Measurements from ENCODE around the gene CWC27.

Gene CWC27

DNA sequence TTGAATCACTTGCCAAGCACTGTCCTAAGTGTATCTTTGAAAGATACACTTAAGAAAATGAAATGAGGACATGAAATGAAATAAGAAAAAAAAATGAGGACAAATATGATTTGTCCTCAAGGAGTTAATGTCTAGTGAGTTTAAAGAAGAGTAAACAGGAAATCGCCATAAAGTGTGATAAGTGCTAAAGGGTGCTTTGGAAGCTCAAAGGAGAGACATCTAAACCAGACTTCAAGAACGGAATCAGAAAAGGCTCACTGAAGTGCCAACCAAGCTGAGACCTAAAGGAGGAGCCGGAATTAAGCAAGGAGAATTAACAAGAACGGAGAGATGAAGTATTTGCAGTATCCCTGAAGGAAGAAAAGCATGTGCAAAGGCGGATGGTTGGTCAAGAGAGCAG lies 200.8 kb downstream of the CWC27 start:
- H3K27me3 ChIP-seq (replicated peaks; ENCODE audit: control insufficient read depth, insufficient read depth, low read length): no peaks in the 10 kb centered on the region
- H3K4me3 ChIP-seq (replicated peaks; ENCODE audit: low read depth, low read length): no peak overlapping the region
- no peak for DNase-seq (ENCODE audit: extremely low read depth, insufficient read length)
- TF ChIP-seq CTCF (IDR thresholded peaks at IDR 0.05; ENCODE audit: insufficient read depth, low read length, poor library complexity, severe bottlenecking): no peak
- peaks cover 1% of the 10 kb centered on the region; the same call in 1 of the 2 replicates for H3K36me3 ChIP-seq (ENCODE audit: control insufficient read depth, insufficient read depth, low read length)

- Histone ChIP-seq H3K4me3 (replicated peaks; ENCODE audit: low read depth, low read length) (no peak overlapping the region), H3K27me3 (replicated peaks; ENCODE audit: control insufficient read depth, insufficient read depth, low read length) (no peaks in the 10 kb centered on the region), H3K36me3 (ENCODE audit: control insufficient read depth, insufficient read depth, low read length) (peaks cover 1% of the 10 kb centered on the region)
- TF ChIP-seq CTCF (IDR thresholded peaks at IDR 0.05; ENCODE audit: insufficient read depth, low read length, poor library complexity, severe bottlenecking): no peak
- DNase-seq (ENCODE audit: extremely low read depth, insufficient read length): no peak
These were observed 202.8 kb downstream of the CWC27 start for GRCh38 chr5:64971513-64971912.

DNA sequence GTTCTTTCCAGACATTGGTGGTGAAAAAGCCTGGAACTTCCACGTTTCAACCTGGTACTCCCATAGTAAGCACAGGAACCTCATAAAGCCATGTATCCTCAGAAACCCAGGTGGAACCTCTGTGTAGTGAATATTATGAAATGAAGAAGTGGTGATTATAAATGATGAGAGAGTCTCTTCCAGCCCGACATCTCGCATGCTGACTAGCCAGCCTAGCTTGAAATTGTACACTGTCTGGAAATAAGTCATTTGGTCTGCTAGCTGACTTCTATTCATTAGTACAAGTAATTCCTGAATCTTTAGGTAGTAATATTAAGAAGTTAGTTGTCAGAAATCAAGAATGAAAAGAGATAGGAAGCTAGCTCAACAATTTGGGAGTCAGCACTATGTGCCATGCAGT lies 203.3 kb downstream of the CWC27 start:
- H3K36me3 ChIP-seq (ENCODE audit: control insufficient read depth, insufficient read depth, low read length): peaks cover 1% of the 10 kb centered on the region
- TF ChIP-seq CTCF (IDR thresholded peaks at IDR 0.05; ENCODE audit: insufficient read depth, low read length, poor library complexity, severe bottlenecking): no peak
- DNase-seq (ENCODE audit: extremely low read depth, insufficient read length): no peak
- H3K27me3 ChIP-seq (replicated peaks; ENCODE audit: control insufficient read depth, insufficient read depth, low read length): no peaks in the 10 kb centered on the region
- no peak overlapping the region for H3K4me3 ChIP-seq (replicated peaks; ENCODE audit: low read depth, low read length)

DNA sequence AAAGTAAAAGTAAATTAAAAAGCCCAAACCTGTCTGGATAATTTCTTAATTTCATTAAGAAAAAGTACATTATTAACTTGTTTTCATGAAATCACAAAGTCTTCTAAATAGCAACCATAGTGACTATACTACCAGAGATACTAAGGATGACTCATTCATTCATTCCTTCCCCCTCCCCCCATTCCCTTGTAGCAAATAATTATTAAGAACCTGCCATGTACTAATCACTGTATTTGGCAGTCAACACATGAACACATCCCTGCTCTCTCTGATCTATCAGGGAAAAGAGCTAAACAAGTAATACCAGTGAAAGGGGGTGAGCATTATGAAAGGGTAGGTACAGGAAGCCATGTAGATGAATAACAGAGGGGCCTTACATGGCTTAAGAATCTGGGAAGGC lies 203.9 kb downstream of the CWC27 start:
- no peak for TF ChIP-seq CTCF (IDR thresholded peaks at IDR 0.05; ENCODE audit: insufficient read depth, low read length, poor library complexity, severe bottlenecking)
- Histone ChIP-seq H3K4me3 (replicated peaks; ENCODE audit: low read depth, low read length) (no peak overlapping the region), H3K36me3 (ENCODE audit: control insufficient read depth, insufficient read depth, low read length) (peaks cover 1% of the 10 kb centered on the region), H3K27me3 (replicated peaks; ENCODE audit: control insufficient read depth, insufficient read depth, low read length) (no peaks in the 10 kb centered on the region)
- no peak for DNase-seq (ENCODE audit: extremely low read depth, insufficient read length)

DNA sequence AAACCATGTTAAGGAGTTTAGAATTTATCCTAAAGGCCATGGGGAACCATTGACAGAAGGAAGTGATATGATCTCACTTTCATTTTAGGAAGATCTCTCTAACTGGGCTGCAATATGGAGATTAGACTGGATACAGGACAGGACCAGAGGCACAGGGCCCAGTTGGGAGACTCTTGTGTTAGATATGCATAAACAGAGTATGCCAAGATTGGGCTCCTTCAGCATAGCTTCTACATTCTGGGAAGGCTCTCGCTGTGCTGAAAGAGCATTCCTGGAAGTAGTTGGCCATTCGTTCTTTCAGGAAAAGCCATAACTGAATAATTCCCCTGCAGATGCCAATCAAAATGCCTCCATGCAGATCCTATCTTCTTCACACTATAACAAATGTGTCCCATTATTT lies 204.5 kb downstream of the CWC27 start:
- Histone ChIP-seq H3K27me3 (replicated peaks; ENCODE audit: control insufficient read depth, insufficient read depth, low read length) (no peaks in the 10 kb centered on the region), H3K36me3 (ENCODE audit: control insufficient read depth, insufficient read depth, low read length) (peaks cover 3% of the 10 kb centered on the region), H3K4me3 (replicated peaks; ENCODE audit: low read depth, low read length) (no peak overlapping the region)
- TF ChIP-seq CTCF (IDR thresholded peaks at IDR 0.05; ENCODE audit: insufficient read depth, low read length, poor library complexity, severe bottlenecking): no peak
- DNase-seq (ENCODE audit: extremely low read depth, insufficient read length): no peak

- H3K36me3 ChIP-seq (ENCODE audit: control insufficient read depth, insufficient read depth, low read length): peaks cover 2% of the 10 kb centered on the region
- no peaks in the 10 kb centered on the region for H3K27me3 ChIP-seq (replicated peaks; ENCODE audit: control insufficient read depth, insufficient read depth, low read length)
- DNase-seq (ENCODE audit: extremely low read depth, insufficient read length): no peak
- TF ChIP-seq CTCF (IDR thresholded peaks at IDR 0.05; ENCODE audit: insufficient read depth, low read length, poor library complexity, severe bottlenecking): no peak
- no peak overlapping the region for H3K4me3 ChIP-seq (replicated peaks; ENCODE audit: low read depth, low read length)
These were observed 209.0 kb downstream of the CWC27 start for GRCh38 chr5:64977779-64978178.
